Stimulated activated naive CD8-positive, alpha-beta T cell treated with anti-CD3 and anti-CD28 coated beads, Interleukin-15, Interleukin-2, amounts not matched to agents 100 U/mL and 50 U/mL, for 24 hours (primary cell): ENCODE data around the gene SH2D2A.

Experiments used
- ATAC-seq: fragments of 150-1000 bp; cut with Tn5 transposase; one replicate; pipeline ENCODE4 v1.10.0; 2021
- DNase-seq: peaks from one replicate; pipeline ENCODE4 v3.0.0; 2021

SH2D2A gene

DNA sequence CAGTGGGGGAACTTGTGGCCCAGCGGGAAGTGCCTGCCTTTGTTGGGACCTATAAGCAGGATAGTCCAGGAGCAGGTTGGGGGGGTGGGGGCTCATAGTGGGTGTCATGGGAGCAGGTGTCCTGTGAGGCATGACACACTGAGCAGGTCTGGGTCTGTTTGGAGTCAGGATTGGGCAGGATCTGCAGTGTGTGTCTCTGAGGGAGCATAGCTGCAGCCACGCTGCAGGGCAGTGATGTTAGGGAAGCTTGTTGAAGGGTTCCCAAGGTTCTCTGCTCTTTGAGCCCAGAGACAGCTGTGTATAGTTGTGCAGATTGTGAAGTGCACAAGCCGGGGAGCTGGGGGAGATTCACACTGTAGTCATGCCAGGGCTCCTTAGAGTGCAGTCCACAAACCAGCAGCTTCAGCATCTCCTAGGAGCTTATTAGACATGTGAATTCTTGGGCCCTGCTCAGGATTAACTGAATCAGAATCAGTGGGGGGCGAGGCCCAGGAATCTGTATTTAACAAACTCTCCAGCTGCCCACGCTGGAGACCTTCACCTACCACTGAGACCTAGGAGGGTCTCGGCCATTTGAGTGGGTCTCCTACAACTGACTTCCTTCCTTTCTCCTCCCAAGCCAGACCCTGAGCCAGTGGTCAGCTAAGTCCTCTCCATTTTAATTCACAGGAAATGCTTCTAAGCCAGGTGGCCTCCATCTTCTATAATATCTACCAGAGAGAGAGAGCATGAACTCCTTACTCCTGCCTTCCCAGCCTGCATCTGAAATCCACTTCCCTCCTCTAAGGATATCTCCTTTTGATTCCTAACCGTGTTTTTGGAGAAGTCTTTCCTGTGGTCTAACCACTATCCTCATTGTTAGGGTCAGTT is 31.2 kb upstream of the SH2D2A start:
- ATAC-seq (no peak), DNase-seq (no peak)

DNA sequence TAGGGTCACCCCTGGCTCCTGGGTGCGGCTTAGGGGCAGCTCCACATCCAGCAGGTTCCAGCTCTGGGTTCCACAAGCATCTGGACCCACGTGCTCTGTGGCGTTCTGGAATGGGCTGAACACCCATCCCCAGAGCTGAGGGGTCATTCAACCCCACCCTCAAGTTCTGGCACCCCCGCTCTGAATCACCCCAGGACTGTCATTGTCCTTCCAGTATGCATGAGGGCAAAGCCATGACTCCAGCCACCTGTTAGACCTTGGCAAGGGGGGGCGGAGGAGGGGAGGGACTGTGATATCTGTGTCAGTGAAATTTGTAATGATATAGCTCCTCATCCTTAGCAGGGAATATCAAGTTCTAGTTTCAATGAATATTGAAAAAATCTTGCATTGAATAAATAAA is 30.0 kb upstream of the SH2D2A start:
- ATAC-seq (no peak), DNase-seq (no peak)

DNA sequence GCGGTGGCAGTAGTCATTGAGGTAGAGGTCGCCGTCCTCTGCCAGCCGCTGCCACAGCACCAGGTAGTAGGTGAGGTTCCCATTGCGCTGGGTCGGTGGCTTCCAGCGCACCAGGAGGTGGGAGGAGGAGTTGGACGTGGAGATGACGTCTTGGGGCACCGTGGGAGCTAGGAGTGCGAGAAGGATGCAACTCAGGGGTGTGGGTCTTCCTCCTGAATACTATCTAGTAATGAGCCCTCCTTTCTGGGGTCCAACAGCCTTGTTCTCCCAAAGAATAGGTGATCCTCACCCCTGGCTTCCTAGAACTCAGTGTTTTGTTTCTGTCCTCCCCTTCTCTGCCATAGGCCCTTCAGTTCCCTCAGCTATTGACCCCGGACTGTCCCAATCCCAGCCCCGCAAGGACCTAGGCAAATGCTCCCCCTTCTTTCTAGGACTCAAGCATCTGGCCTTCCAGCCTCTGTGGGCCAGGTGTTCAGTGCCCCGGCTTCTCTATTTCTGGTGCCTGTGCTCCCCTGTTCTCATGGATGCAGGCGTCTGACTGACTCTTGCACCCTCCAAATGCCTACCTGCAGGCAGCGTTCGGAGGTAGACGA is 29.4 kb upstream of the SH2D2A start:
- no peak for ATAC-seq

DNA sequence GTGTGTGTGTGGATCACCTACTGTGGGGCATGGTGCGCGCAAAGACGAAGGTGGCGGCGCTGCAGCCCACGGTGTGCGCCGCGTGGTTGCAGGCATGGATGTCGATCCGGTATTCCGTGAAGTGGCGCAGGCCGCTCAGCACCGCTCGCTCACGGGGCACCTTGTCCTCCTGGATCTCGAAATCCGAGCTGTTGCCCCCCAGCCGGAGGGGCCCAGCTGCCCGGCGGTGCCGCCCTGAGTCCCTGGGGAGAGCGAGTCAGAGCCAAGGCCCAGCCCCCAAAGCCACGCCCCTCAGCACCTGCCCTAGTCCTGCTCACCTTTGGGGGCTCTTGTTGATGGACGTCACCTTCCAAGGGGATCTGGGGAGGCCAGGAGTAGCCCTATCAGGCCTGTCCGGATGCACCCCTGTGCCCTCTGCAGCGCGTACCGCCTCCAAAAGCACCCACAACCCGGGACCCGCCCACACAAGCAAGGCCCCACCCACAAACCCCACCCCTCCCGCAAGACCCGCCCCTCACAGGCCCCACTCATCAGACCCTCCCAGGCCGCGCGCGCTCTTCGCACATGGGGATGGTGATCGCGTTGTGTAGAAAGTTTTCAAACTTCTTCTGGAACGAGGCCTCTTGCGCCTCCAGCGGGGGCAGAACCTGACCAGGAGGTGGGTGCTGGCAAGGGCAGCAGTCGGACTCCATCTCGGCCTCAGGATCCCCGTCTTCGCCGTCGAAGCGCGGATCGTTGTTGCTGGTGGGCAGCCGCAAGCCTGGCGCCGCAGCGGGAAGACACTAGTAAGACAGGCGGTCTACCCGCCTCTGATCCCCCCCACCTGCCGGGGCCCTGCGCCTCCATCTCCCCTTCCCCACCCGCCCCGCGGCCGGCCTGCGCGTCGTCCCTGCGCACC is 28.7 kb upstream of the SH2D2A start:
- ATAC-seq (peak; percentile 26), DNase-seq (peak; percentile 41)

More for the DNA sequence above, 29.4 kb upstream of the SH2D2A start:
- DNase-seq, result no peak

DNA sequence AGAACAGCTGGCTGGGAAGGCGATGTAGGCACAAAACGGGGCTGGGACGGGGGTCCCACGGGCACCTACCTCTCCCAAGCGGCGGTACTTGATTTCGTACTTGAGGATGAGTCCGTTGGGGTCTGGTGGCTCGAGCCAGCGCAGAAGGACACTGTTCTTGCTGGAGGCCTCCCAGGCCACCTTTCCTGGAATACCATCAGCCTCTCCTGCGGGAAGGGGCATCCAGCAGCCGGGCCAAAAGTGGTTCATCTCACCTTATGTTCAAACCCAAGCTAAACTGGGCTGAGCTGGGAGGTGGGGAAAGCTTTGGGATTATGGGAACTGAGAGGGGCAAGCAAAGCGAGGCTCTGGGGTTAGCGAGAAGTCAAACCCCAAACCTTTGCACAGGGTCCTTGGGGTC is 28.0 kb upstream of the SH2D2A start:
- no peak for DNase-seq

DNA sequence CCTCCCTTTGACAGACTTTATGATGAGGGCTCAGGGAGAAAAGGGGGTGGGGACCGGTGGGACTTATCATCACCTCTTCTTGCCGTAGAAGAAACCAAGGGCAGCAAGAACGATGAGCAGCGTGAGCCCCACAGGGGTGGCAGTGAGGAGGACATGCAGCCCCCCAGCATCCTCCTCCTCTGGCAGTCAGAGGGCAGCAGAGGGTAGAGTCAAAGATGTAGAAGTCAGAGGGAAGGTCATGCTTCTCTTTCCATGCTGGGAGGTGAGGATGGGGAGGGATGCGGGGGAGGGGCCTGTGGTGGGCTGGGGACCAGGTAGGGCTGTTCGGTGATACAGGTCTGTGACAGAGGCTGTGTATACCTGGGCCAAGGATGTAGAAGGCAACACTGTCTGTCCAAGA is 27.5 kb upstream of the SH2D2A start:
- DNase-seq (no peak), ATAC-seq (no peak)

More for the DNA sequence above, 28.0 kb upstream of the SH2D2A start:
- no peak for ATAC-seq

DNA sequence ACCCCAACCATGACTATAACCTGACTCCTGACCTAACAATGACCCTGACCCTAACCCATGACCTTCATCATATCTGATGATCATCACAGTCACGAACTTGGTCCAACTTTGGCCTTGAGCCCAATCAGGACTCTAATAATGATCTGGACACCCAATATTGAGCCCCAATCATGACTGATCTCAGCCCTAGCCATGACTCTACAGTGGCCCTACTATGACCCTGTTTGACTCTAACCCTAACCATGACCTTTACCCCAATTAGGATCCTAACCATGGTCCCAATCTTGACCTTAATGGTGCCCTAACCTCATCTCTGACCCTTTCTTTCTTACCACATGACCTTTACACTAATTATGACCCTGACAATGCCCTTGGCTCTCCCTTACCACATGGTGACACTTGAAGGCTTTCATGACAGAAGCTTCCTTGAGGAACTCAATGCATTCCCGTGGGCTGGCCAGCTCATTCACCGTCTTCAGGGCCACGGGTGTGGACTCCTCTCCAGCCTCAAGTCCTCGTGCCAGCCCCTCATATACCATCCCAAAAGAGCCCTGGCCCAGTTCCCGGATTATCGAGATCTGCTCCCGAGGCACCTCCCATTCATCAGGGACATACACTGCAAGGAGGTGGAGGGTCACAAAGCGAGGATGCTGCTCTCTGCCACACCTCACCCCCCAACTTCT is 26.1 kb upstream of the SH2D2A start:
- ATAC-seq, result no peak
- no peak for DNase-seq

DNA sequence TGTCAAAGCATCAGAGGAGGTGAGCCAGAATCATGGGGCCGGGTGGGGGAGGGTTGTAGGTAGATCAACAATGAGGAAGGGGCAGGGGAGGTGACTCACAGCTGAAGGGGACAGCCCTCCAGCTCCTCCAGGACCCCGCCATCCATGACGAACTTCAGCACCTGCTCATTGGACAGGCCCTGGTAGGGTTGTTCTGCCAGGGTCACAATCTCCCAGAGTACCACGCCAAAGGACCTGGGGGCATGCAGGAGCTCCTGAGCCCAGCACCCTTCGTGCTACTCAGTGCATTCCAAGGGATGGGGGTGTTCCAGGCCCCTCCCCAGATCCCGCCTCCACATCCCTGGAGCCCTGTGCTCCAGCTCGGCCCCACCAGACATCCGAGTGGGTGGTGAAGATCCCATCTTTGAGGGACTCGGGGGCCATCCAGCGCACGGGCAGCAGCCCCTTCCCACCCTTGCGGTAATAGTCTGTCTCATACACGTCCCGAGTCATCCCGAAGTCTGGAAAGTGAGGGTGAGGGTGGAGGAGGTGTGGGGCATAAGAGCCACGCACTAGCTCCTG is 24.7 kb upstream of the SH2D2A start:
- ATAC-seq (no peak), DNase-seq (no peak)

DNA sequence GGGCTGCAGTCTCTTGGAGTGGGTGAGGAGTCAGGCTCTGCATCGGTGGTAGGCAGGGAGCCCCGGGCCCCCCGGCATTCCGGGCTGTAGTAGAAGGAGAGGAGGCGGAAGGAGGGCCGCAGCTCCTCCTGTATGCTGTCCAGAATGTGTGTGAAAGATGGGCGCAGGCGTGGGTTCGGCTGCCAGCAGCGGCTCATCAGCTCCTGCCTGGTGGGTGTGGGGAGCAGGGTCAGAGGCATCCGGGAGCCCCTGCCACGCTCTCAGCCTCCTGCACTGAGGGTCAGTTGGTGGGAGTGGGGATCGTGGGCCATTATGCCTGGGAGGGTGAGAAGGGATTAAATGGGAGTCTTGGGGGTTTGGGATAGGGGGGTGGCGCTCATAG is 24.2 kb upstream of the SH2D2A start:
- no peak for ATAC-seq

DNA sequence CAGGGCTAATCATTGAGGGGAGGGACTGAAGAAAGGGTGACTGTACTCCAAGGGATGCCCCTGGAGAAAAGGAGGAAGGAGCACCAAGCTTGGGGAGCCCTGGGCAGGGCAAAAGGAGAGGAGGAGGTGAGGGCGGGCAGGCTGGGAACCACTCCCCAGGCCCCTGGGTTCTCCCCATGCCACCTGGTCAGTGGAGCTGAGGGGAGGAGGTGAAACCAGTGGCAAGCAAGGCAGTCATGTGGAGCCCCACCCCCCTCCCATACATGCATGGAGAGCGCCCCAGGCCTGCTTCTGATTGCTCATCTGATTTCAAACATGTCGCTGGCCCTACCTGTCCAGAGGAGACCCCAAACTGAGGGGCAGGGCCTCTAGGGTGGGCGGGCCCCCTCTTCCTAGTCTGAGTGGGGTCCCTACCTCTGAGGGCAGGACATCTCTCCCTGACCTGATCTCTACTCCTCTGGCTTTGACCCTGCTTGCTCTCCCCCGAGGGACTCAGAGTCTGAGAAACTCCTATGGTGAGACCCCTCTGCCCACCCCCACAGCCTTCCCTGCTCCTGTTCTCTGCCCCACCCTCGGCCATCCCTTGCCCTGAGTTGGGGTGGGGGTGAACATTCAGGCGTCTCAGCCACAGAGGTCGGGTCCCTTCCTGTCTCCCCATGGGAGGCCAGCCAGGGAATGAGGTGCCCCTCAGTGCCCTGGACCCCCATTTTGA is 23.7 kb upstream of the SH2D2A start:
- DNase-seq (no peak), ATAC-seq (no peak)

More for the DNA sequence above, 24.2 kb upstream of the SH2D2A start:
- DNase-seq, result no peak

DNA sequence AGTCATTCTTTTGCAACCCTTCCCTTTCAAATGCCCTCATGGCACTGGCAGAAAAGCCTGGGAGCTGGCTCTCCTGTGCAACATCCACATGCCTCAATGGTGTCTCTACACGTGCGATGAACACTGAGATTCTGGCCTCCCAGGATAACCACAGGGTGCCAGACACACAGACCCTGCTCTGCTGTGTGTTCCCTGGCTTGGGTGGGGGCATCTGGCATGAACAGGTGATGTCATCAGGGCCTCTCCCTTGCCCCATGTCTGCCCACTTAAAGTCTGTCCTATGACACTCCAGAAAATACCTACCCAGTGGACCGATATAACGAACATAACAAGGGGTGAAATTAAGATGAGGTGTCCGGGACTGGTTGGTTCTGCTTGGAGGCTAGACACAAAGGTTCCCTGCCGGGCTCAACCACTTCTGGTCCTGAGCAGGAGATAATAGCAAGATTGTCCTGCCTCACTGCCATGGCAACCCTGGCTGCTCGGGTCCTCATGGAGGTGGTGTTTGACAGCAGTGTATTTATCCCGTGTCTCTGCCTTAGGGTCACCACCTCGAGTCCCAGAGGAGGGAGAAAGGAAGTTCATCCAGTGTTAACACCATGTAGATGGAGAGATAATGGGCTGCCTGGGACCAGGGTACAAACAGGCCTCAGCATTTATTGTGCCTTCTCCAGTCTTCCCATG is 22.9 kb upstream of the SH2D2A start:
- ATAC-seq (no peak), DNase-seq (no peak)

DNA sequence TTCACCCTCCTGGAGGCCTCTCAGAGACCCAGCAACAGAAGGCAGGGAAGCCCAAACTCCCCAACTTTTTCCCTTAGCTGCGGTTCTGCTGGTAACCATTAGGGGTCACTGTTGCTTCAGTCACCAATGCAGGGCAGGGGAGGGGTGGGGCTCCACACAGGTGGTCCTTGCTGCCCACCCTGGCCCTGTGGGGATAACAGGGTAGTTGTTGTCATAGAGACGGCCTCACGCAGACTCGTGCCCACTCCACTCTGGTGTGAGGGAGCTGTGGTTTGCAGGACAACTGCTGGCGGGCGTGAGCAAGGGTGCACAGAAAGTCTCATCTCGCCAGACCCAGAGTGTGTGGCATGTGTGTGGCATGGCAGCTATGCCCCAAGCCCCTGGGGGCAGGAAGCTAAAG is 22.3 kb upstream of the SH2D2A start:
- peak; percentile 59 for DNase-seq
- no peak for ATAC-seq

DNA sequence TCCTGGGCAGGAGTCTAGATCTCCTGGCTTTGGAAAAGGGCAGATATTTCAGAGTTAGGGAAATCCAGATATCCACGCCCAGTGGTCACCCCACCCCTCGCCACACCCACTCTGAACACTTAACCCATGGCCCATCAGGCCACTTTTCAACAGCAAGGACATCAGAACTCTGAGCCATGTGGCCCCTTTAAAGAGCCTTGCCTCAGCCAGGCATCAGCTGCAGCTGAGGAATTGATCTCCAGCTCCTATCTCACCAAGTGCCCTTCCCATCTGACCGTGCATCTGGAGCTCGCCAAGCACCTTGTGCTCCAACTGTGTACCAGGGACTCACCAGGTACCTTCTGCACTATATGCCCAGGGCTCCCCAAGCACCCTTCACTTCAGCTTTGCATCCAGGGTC is 20.2 kb upstream of the SH2D2A start:
- ATAC-seq, result no peak
- no peak for DNase-seq

DNA sequence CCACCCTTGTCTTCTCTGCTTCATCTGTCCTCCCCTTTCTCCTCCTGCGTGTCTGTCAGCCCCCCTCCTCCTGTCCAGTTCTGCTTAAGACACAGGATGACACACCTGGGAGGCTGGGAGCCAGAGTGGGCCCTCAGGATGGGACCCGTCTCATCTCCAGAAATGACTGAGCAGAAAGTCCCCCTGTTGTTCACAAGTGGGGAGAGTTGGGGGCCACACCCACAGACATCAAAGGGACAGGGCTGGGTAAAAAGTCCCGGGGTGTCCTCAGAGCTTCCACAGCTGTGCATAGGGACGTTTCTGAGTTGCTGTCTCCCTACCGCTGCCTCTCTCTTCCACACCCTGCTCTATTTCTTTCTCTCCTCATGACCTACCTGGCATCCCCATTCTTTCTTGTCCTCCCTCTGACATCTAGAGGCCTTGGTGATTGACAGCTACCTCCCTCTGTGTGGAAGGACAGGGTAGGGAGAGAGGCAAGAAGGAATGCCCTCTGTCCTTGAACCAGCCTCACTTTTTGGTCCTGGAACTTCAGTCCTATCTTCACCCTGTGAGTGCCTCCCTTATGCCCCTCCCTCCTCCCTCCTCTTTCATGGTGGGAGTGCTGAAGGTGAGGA is 19.5 kb upstream of the SH2D2A start:
- peak; percentile 88 for ATAC-seq
- peak; percentile 69 for DNase-seq

DNA sequence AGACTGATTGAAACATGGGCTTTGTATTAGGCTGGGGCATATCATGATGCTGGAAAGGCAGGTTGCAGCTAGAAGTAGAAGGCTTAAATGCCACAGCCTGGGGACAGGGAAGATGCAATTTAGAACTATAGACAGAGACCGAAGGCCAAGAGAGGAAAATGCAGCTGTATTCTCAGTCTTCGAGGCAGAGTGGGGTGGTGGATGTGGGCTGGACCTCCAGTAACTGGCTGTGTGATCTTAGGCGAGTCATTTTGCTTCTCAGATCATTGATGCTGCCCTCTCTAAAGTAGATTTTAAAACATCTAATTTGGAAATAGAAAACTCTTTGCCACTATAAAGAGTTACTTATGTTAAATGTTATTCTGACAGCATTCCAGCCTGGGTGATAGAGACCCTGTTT is 17.7 kb upstream of the SH2D2A start:
- DNase-seq (no peak), ATAC-seq (peak; percentile 28)

DNA sequence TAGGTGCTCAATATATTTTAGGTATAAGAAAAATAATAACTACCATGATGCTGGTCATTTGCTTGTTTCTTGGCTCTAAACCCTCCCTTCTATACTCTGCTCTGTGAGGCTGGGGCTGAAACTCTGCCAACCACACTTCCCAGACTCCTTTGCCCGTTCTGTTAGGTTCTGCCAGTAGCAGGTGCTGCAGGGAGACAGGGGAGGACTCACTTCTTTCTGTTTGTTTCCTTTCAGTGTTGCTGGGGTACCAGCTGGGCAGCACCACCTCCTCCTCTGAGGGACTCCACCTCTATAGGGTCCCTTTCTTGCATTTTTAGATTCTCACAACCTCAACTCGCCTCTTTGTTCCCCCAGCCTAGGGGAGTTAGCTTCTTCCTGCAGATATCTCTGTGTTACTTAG is 17.0 kb upstream of the SH2D2A start:
- DNase-seq (no peak), ATAC-seq (peak; percentile 45)

DNA sequence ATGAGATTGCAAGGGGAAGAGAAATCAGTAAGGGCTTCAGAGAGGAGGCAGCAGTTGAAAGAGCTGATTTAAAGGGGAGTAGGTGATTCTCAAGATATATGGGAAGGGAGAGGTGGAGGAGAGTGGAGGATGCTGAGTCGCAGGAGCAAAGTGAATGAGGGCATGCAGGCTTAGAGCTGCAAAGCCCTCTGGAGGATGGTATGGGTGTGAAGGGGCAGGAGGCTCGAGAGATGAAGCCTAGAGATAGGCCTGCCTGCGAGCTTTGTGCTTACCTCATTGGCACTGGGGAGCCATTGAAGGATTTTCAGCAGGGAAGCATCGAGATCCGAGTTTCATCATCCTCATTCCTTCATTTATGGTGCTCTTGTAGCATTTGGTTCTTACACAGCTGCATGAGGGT is 15.8 kb upstream of the SH2D2A start:
- DNase-seq (no peak), ATAC-seq (no peak)

DNA sequence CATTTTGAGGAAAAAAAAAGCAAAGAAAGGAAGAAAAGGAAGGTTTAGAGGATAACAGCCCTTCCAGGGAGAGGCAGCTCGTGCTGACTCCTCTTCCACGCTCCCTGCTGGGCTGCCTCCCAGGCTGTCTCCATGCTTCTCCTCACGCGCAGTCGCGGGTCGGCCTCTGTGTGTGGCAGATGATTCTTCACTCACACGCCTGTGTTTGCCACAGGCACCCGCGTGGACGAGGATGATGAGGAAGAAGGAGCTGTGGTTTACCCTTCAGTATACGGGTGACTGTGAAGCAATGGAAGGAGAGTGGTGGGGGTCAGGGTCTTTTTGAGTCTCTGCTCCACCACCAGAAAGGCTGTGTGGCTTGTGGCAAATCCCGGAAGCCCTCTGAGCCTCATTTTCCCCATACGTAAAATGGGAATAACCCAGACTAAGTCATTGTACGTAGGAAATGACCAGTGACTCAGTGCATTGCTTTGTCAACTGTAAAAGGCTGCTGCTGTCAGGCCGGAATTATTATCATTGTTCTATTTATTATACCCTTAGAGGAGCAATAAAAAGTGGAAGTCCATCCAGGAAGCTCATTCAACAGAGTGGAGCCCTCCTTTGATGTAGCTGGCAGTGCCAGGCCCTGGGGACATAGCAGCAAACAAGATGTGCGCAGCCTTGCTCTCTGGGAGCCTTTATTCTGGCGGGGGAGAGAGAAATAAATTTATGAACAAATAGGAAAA is 11.9 kb upstream of the SH2D2A start:
- ATAC-seq, result peak; percentile 72
- DNase-seq, result no peak

DNA sequence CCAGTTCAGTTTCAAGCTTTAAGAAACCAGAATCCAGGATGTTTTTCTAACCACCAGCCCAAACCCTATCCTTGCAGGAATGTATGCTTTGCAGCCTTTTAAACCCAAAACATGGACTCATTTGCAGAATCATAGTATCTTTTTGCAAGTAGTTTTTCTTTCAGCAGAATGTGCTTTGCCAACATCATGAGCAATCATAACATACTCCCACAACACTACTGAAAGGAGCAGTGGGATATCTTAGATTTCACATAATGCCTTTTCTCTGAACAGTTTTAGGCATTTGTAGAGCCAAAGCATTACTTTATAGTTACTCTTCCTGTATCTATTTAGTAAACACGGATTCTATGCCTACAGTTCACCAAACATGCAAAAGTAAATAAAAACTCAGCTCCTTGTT is 10.0 kb upstream of the SH2D2A start:
- DNase-seq, result no peak

More for the DNA sequence above, 10.0 kb upstream of the SH2D2A start:
- no peak for ATAC-seq
